Colonic mucosa (tissue), 4 donors: ENCODE measurements around the gene CRKL. TPM values are rescaled to one million over a fixed set of nuclear protein-coding genes. Genes with fewer than 3 reads are reported as not detected.
A peak's percentile ranks its signal among the peaks of the same experiment; 100 is the strongest.

Experiments
- DNase-seq: peaks from one replicate; pipeline ENCODE4 v3.0.0-alpha.2; 2020
- H3K27ac ChIP-seq: fragments of 200-600 bp; one replicate; pipeline ENCODE4 v1.8.0; 2021
- H3K27me3 ChIP-seq: fragments of 200-600 bp; one replicate; pipeline ENCODE4 v1.8.0; 2021
- H3K36me3 ChIP-seq: fragments of 200-600 bp; one replicate; pipeline ENCODE4 v1.8.0; 2021
- H3K4me1 ChIP-seq: fragments of 200-600 bp; one replicate; pipeline ENCODE4 v1.8.0; 2021; ENCODE audit warnings: mild to moderate bottlenecking
- H3K4me3 ChIP-seq: fragments of 200-600 bp; one replicate; pipeline ENCODE4 v1.8.0; 2021
- H3K9ac ChIP-seq, 2 donors: one replicate each; pipeline ENCODE4 v1.7.0; 2013; ENCODE audit warnings: control low read depth in 2 of 2, low read depth in 2 of 2, low read length in 2 of 2
- H3K9me3 ChIP-seq: fragments of 200-600 bp; one replicate; pipeline ENCODE4 v1.8.0; 2021
- CTCF ChIP-seq: fragments of 200-600 bp; IDR thresholded peaks from one replicate; pipeline ENCODE4 v1.8.0; 2022; ENCODE audit warnings: antibody characterized with exemption, mild to moderate bottlenecking
- intact Hi-C: fragments of 100-400 bp; cut with DNase I; formaldehyde crosslinking; loops from one replicate; pipeline ENCODE4 v1.14.1; 2022
- total RNA-seq, 2 donors: library from RNA; stranded (reverse); fragmentation: NEBNext Ultra II Directional in 1 of 2; extraction: Animal tissue kit (Norgen Biotek cat#: 25700) in 1 of 2; gene quantifications; one replicate each; pipeline ENCODE4 v1.2.1, GENCODE V29; 2021
- donor health status: healthy.
- donor health status: DM: no; HTN: no; CAD: no.
- donor health status: DM: no; HTN: no; CAD: no.

Gene CRKL
- total RNA-seq, 2 donors from 2014 or later = 63.6 to 82.5 TPM

DNA sequence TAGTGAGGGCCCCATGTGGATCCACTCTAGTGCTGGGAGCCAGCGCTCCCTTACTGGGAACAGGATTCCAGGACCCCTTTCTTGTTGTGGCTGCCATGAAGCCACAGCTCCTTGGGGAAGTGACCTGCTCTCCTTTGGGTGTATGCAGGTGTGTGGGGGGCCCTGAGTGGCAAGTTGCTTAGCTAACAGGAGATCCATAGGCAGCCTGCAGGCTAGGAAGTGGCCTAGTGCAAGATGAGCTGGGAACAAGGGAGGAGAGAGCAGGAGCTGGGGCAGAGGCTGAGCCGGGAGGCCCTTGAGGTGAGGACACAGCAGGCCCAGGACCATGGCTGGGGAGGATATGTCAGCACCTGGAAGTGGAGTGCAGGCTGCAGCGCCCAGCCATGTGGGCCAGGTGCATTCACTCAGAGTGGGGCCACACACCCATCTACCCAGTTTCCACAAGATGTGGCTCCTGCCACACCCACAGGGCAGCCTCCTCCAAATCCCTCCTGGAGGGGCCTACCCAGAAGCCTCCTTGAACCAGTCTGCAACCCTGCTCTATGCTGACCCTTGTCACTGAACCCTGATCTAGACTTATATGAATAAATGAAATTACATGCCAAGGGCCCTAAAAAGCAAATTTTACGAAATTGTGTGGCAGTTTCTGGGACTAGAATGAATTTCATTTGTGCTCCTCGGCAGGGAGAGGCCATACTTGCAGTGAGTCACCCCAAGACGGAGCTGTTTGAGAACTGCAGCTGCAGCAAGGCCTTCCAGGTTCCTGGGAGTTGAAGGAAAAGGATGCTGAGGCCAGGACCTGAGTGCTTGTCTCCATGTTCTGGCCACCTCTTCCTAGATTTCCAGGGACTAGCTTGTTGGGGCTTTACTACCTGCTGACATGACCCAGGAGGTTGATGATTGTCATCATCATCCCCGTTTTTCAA, 81.5 kb downstream of the CRKL start:
- H3K9ac ChIP-seq = no peak overlapping the region
- intact Hi-C loops = no loop called here
- no peaks in the 10 kb centered on the region for H3K27me3 ChIP-seq
- DNase-seq = no peak
- H3K27ac ChIP-seq = no peak overlapping the region
- H3K4me1 ChIP-seq = peaks cover 16% of the 10 kb centered on the region
- H3K4me3 ChIP-seq = no peak overlapping the region
- H3K36me3 ChIP-seq = peaks cover 12% of the 10 kb centered on the region
- H3K9me3 ChIP-seq = no peaks in the 10 kb centered on the region
- TF ChIP-seq CTCF = no peak

- intact Hi-C loops = no loop called here
- Histone ChIP-seq H3K9me3 (no peaks in the 10 kb centered on the region), H3K9ac (no peak overlapping the region), H3K36me3 (peaks cover 12% of the 10 kb centered on the region), H3K27me3 (no peaks in the 10 kb centered on the region), H3K4me1 (peaks cover 20% of the 10 kb centered on the region), H3K27ac (no peak overlapping the region), H3K4me3 (no peak overlapping the region)
- DNase-seq = no peak
- TF ChIP-seq CTCF = no peak
These were observed 82.4 kb downstream of the CRKL start for GRCh38 chr22:20999350-21000206.

DNA sequence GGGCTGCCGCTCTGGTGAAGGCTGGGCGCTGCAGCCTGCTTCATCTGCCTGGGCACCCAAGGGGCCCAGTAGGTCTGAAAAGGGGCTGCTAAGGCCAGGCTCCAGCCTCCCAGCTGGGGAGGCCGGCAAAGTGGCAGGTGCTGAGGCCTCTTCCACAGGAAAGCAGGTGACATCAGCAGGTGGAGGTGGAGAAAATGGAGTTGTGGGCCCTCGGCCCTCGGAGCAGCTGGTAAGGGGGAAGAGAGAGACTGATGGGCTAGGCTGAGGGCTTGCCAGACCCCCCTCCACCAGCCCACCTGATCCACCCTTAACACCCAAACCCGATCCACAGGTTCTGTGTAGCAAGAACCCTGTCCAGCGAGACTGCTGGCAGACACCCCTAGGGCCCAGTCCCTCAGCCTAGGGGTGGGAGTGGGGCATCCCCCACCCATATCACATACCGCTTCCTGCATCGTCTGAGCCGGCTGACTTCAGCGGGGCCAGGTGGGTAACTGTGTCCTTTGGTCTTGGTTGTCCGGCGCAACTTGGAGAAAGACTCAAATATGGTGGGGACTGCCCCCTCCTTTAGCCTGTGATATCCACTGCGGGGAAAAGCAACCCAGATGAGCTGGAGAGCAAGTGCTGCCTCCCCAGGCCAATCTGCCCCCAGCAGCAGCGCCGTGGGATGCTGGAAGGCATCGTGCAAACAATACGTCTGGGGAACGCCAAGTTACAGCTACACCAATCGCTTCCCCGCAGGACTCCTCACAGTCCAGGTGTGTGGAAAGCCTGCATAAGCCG, 83.2 kb downstream of the CRKL start:
- Histone ChIP-seq H3K4me3 (peak overlapping the region; percentile 68), H3K4me1 (peaks cover 20% of the 10 kb centered on the region), H3K27ac (no peak overlapping the region), H3K36me3 (peaks cover 12% of the 10 kb centered on the region), H3K9me3 (no peaks in the 10 kb centered on the region), H3K9ac (peak overlapping the region; percentile 76 to 93), H3K27me3 (no peaks in the 10 kb centered on the region)
- intact Hi-C loops = no loop called here
- TF ChIP-seq CTCF = no peak
- no peak for DNase-seq

GRCh38 chr22:21000987-21001600, 83.9 kb downstream of the CRKL start:
- peak overlapping the region; percentile 76 to 93 for H3K9ac ChIP-seq
- no peak for DNase-seq
- H3K4me3 ChIP-seq = peak overlapping the region; percentile 68
- peaks cover 20% of the 10 kb centered on the region for H3K4me1 ChIP-seq
- peak overlapping the region; percentile 99 for H3K27ac ChIP-seq
- intact Hi-C loops = no loop called here
- H3K27me3 ChIP-seq = no peaks in the 10 kb centered on the region
- no peaks in the 10 kb centered on the region for H3K9me3 ChIP-seq
- H3K36me3 ChIP-seq = peaks cover 12% of the 10 kb centered on the region
- TF ChIP-seq CTCF = no peak
